SK-N-SH (cell line): ENCODE measurements around the gene SLC25A24.

Source experiments
- EP300 ChIP-seq, 2 experiments: IDR thresholded peaks; 2 replicates each; pipeline versions ENCODE4 v1.4.0 to v1.6.1; 2012; ENCODE audit warnings: borderline replicate concordance in 1 of 2, low read depth in 1 of 2, low read length in 1 of 2
- EZH2phosphoT487 ChIP-seq: fragments of 200-600 bp; sonication (generic); IDR thresholded peaks from 2 replicates; pipeline ENCODE4 v1.6.1; 2017; ENCODE audit warnings: low read depth, mixed run types, mild to moderate bottlenecking, antibody characterized with exemption, moderate library complexity, borderline replicate concordance
- FOXJ3 ChIP-seq: sonication (generic); formaldehyde crosslinking; IDR thresholded peaks from 2 replicates; pipeline ENCODE4 v1.5.1; 2020; ENCODE audit warnings: mild to moderate bottlenecking, missing genetic modification reagents
- MXI1 ChIP-seq: IDR thresholded peaks from 2 replicates; pipeline ENCODE4 v1.6.1; 2012; ENCODE audit warnings: mild to moderate bottlenecking, low read depth, low read length, improper control_type of control experiment
- RCOR1 ChIP-seq: fragments of 150-350 bp; IDR thresholded peaks from 2 replicates; pipeline ENCODE4 v1.6.1; 2017; ENCODE audit warnings: antibody characterized with exemption, low read length
- RXRA ChIP-seq: IDR thresholded peaks from 2 replicates; pipeline ENCODE4 v1.4.0; 2012; ENCODE audit warnings: low read depth, mild to moderate bottlenecking, borderline replicate concordance
- YY1 ChIP-seq: IDR thresholded peaks from 2 replicates; pipeline ENCODE4 v1.4.0; 2012; ENCODE audit warnings: low read depth, mild to moderate bottlenecking
- TF ChIP-seq, protein P1 (sequence below): IDR thresholded peaks from 2 replicates; pipeline ENCODE4 v1.6.1; 2012; ENCODE audit warnings: mild to moderate bottlenecking, low read depth, low read length, moderate library complexity
- TF ChIP-seq, protein P2 (sequence below): fragments of 200-600 bp; sonication (generic); IDR thresholded peaks from 2 replicates; pipeline ENCODE4 v1.6.1; 2017; ENCODE audit warnings: antibody characterized with exemption, mild to moderate bottlenecking, moderate library complexity
- TF ChIP-seq, protein P3 (sequence below): fragments of 150-350 bp; IDR thresholded peaks from 2 replicates; pipeline ENCODE4 v1.6.1; 2017; ENCODE audit warnings: antibody characterized with exemption, low read length, low read depth, borderline replicate concordance

DNA sequence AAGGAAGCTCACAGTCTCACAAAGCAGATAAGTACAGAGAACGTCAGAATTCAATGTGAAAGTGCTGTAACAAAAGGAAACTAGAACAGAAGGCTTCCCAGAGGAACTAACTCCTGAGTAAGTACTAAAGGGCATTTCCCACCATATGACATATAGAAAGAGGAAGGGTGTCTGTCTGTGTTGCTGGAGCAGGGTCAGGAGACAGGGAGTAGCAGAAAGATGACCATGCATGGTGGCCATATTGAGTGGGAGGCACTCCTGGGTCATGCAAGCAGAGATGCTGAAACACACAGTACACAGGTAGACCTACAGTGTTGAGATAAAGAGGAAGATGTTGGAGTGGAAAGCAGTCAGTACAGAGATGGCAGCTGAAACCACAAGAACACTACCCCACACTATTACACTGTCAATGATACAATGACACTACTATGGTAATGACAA, 47.3 kb downstream of the SLC25A24 start:
- TF ChIP-seq, protein P1, sequence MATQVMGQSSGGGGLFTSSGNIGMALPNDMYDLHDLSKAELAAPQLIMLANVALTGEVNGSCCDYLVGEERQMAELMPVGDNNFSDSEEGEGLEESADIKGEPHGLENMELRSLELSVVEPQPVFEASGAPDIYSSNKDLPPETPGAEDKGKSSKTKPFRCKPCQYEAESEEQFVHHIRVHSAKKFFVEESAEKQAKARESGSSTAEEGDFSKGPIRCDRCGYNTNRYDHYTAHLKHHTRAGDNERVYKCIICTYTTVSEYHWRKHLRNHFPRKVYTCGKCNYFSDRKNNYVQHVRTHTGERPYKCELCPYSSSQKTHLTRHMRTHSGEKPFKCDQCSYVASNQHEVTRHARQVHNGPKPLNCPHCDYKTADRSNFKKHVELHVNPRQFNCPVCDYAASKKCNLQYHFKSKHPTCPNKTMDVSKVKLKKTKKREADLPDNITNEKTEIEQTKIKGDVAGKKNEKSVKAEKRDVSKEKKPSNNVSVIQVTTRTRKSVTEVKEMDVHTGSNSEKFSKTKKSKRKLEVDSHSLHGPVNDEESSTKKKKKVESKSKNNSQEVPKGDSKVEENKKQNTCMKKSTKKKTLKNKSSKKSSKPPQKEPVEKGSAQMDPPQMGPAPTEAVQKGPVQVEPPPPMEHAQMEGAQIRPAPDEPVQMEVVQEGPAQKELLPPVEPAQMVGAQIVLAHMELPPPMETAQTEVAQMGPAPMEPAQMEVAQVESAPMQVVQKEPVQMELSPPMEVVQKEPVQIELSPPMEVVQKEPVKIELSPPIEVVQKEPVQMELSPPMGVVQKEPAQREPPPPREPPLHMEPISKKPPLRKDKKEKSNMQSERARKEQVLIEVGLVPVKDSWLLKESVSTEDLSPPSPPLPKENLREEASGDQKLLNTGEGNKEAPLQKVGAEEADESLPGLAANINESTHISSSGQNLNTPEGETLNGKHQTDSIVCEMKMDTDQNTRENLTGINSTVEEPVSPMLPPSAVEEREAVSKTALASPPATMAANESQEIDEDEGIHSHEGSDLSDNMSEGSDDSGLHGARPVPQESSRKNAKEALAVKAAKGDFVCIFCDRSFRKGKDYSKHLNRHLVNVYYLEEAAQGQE: no peak
- TF ChIP-seq, protein P2, sequence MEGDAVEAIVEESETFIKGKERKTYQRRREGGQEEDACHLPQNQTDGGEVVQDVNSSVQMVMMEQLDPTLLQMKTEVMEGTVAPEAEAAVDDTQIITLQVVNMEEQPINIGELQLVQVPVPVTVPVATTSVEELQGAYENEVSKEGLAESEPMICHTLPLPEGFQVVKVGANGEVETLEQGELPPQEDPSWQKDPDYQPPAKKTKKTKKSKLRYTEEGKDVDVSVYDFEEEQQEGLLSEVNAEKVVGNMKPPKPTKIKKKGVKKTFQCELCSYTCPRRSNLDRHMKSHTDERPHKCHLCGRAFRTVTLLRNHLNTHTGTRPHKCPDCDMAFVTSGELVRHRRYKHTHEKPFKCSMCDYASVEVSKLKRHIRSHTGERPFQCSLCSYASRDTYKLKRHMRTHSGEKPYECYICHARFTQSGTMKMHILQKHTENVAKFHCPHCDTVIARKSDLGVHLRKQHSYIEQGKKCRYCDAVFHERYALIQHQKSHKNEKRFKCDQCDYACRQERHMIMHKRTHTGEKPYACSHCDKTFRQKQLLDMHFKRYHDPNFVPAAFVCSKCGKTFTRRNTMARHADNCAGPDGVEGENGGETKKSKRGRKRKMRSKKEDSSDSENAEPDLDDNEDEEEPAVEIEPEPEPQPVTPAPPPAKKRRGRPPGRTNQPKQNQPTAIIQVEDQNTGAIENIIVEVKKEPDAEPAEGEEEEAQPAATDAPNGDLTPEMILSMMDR: no peak
- TF ChIP-seq EZH2phosphoT487: no peak
- TF ChIP-seq RCOR1: no peak
- TF ChIP-seq YY1: no peak
- no peak for TF ChIP-seq MXI1
- TF ChIP-seq, protein P3, sequence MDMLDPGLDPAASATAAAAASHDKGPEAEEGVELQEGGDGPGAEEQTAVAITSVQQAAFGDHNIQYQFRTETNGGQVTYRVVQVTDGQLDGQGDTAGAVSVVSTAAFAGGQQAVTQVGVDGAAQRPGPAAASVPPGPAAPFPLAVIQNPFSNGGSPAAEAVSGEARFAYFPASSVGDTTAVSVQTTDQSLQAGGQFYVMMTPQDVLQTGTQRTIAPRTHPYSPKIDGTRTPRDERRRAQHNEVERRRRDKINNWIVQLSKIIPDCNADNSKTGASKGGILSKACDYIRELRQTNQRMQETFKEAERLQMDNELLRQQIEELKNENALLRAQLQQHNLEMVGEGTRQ: no peak
- no peak for TF ChIP-seq FOXJ3 (CRISPR knock-in tag)
- no peak for TF ChIP-seq EP300 (IDR thresholded peaks at IDR 0.05; ENCODE audit: borderline replicate concordance in 1 of 2, low read depth in 1 of 2, low read length in 1 of 2)
- TF ChIP-seq RXRA: no peak
